HG03066 (cell line): Measurements from ENCODE around the gene MREG.

ENCODE experiments used
- ATAC-seq: cut with Tn5 transposase; IDR thresholded peaks from one replicate; pipeline ENCODE4 v1.9.1; 2021; ENCODE audit warnings: low read depth; ENCODE audit not compliant: unreplicated experiment

MREG gene

GRCh38 chr2:215899141-215900074, 113.9 kb downstream of the MREG start:
- no peak for ATAC-seq

- ATAC-seq = no peak
Measured at GRCh38 chr2:215898363-215898762, 115.0 kb downstream of the MREG start.

- no peak for ATAC-seq
Measured at GRCh38 chr2:215896921-215897320, 116.4 kb downstream of the MREG start.

- ATAC-seq = no peak
Measured at GRCh38 chr2:215895330-215895729, 118.0 kb downstream of the MREG start.
